Measurements from ENCODE around the gene PLA2G6. TPM values are rescaled to one million over a fixed set of nuclear protein-coding genes. Genes with fewer than 3 reads are reported as not detected.

PLA2G6 gene
- total RNA-seq, 2 experiments from 2014 or later: 33.9 to 83.9 TPM

- no peak for TF ChIP-seq EZH2phosphoT487 (IDR thresholded peaks at IDR 0.05; ENCODE audit: borderline replicate concordance, low read depth, low read length)
- TF ChIP-seq, protein P1, sequence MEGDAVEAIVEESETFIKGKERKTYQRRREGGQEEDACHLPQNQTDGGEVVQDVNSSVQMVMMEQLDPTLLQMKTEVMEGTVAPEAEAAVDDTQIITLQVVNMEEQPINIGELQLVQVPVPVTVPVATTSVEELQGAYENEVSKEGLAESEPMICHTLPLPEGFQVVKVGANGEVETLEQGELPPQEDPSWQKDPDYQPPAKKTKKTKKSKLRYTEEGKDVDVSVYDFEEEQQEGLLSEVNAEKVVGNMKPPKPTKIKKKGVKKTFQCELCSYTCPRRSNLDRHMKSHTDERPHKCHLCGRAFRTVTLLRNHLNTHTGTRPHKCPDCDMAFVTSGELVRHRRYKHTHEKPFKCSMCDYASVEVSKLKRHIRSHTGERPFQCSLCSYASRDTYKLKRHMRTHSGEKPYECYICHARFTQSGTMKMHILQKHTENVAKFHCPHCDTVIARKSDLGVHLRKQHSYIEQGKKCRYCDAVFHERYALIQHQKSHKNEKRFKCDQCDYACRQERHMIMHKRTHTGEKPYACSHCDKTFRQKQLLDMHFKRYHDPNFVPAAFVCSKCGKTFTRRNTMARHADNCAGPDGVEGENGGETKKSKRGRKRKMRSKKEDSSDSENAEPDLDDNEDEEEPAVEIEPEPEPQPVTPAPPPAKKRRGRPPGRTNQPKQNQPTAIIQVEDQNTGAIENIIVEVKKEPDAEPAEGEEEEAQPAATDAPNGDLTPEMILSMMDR (conservative IDR thresholded peaks at IDR 0.05; ENCODE audit: low read length): no peak
- Histone ChIP-seq H3K27ac (ENCODE audit: low read depth, low read length, poor library complexity, severe bottlenecking) (peak overlapping the region; percentile 18), H3K79me2 (ENCODE audit: insufficient read depth, low read depth, low read length) (no peaks in the 10 kb centered on the region), H4K20me1 (ENCODE audit: insufficient read depth, low read length) (no peaks in the 10 kb centered on the region), H3K4me3 (ENCODE audit: low read depth, low read length, poor library complexity, severe bottlenecking) (no peak overlapping the region), H3K9me3 (ENCODE audit: low read length) (no peaks in the 10 kb centered on the region), H3K36me3 (ENCODE audit: insufficient read depth, low read length) (peaks cover 32% of the 10 kb centered on the region; the same call in 1 of the 2 replicates), H3K4me1 (ENCODE audit: insufficient read depth, low read length, poor library complexity, severe bottlenecking) (peaks cover 14% of the 10 kb centered on the region), H3K9me2 (ENCODE audit: insufficient read depth, low read length) (no peaks in the 10 kb centered on the region), H3K4me2 (ENCODE audit: low read length) (no peak overlapping the region), H2AFZ (ENCODE audit: low read length) (no peak overlapping the region)
- DNase-seq (ENCODE audit: low spot score): no peak
- BruUV-seq (replicated peaks): no TSS peak
- intact Hi-C loops (cut with micrococcal nuclease; ENCODE audit: unreplicated experiment): no loop called here
- ChIA-PET POLR2A (interaction anchor here (0.9 kb wide), 1 partner anchor 13 kb away, joined by 8 read pairs; no protein-coding TSS in a partner anchor), CTCF (ENCODE audit: unreplicated experiment) (interaction anchor here (1.2 kb wide), 1 partner anchor 176 kb away, joined by 4 read pairs; no protein-coding TSS in a partner anchor)
Measured at GRCh38 chr22:38228326-38228872, 46.8 kb upstream of the PLA2G6 start.

DNA sequence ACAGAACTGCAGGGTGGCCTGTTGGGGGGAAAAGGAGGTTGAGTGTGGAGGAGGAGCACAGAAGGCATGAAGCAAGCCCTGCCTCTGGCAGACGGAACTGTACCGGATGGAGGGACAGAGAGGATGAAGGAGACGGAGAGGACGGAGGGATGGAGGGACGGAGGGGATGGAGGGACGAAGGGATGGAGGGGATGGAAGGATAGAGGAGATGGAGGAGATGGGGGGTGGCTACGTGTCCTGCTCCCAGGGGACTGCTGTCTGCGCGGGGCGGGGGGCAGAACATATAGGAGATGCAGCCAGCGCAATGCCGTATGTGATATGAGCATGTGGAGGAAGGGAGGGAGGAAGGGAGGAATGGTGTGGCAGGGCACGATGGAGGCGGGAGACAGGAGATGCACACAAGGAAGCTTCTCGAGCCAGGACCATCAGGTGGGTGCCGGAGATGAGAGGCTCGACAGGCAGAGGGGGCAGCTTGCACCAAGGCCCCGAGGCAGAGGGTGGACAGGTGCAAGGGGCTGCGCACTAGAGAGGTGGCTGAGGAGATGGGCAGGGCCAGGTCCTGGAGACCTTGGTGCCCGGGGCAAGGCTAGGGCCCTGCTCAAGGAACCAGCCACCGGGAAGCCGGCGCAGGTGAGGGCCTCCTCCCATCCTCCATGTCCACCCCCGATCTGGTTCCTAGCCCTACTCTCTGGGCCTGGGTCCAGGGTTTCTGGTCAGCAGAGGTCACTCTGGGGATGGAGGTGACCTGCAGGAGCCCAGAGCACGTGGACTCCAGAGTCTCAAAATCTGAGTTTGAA lies 45.4 kb upstream of the PLA2G6 start:
- no TSS peak for BruUV-seq (replicated peaks)
- CTCF ChIA-PET (ENCODE audit: unreplicated experiment): no interaction called here

More for the DNA sequence above, 45.4 kb upstream of the PLA2G6 start:
- H4K20me1 ChIP-seq (ENCODE audit: insufficient read depth, low read length): no peaks in the 10 kb centered on the region
- no peak overlapping the region for H3K4me3 ChIP-seq (ENCODE audit: low read depth, low read length, poor library complexity, severe bottlenecking)
- H3K4me2 ChIP-seq (ENCODE audit: low read length): no peak overlapping the region
- no peak overlapping the region for H3K27ac ChIP-seq (ENCODE audit: low read depth, low read length, poor library complexity, severe bottlenecking)
- H3K4me1 ChIP-seq (ENCODE audit: insufficient read depth, low read length, poor library complexity, severe bottlenecking): peaks cover 21% of the 10 kb centered on the region
- DNase-seq (ENCODE audit: low spot score): no peak
- no peak overlapping the region for H2AFZ ChIP-seq (ENCODE audit: low read length)
- no peaks in the 10 kb centered on the region for H3K9me3 ChIP-seq (ENCODE audit: low read length)
- POLR2A ChIA-PET: no interaction called here
- no peaks in the 10 kb centered on the region for H3K79me2 ChIP-seq (ENCODE audit: insufficient read depth, low read depth, low read length)
- no peaks in the 10 kb centered on the region for H3K9me2 ChIP-seq (ENCODE audit: insufficient read depth, low read length)
- H3K36me3 ChIP-seq (ENCODE audit: insufficient read depth, low read length): peaks cover 32% of the 10 kb centered on the region; the same call in 1 of the 2 replicates
- intact Hi-C loops (cut with micrococcal nuclease; ENCODE audit: unreplicated experiment): no loop called here
- no peak for TF ChIP-seq EZH2phosphoT487 (IDR thresholded peaks at IDR 0.05; ENCODE audit: borderline replicate concordance, low read depth, low read length)
- TF ChIP-seq, protein P1 (conservative IDR thresholded peaks at IDR 0.05; ENCODE audit: low read length): no peak

Measured in OCI-LY7 (cell line).